Prostate gland (tissue), 2 donors: ENCODE measurements around the gene SPTB. TPM values are rescaled to one million over a fixed set of nuclear protein-coding genes. Genes with fewer than 3 reads are reported as not detected.
"Not testable (repeated sequence)": the region's sequence is repeated elsewhere in the genome, so short reads cannot be mapped to it uniquely, and the experiment has no call there.

Source experiments
- DNase-seq: peaks from one replicate; pipeline ENCODE4 v3.0.0-alpha.2; 2019; ENCODE audit warnings: low spot score
- H3K27ac ChIP-seq, 2 donors: fragments of 200-600 bp; sonication (generic); 2 replicates each; pipeline ENCODE4 v1.5.1; 2017 to 2019
- H3K27me3 ChIP-seq: fragments of 200-600 bp; sonication (generic); replicated peaks from 2 replicates; pipeline ENCODE4 v1.5.1; 2019; ENCODE audit not compliant: insufficient read depth
- H3K36me3 ChIP-seq, 2 donors: fragments of 200-600 bp; sonication (generic); 1 replicate in 1 of 2; 2 replicates in 1 of 2; pipeline versions ENCODE4 v1.5.1 to v1.8.1; 2017 to 2019
- H3K4me1 ChIP-seq: fragments of 200-600 bp; sonication (generic); replicated peaks from 2 replicates; pipeline ENCODE4 v1.5.1; 2019
- H3K4me3 ChIP-seq, 2 donors: fragments of 200-600 bp; sonication (generic); 2 replicates each; pipeline ENCODE4 v1.5.1; 2017 to 2019
- H3K9me3 ChIP-seq: fragments of 200-600 bp; sonication (generic); 2 replicates; pipeline ENCODE4 v1.5.1; 2017
- CTCF ChIP-seq, 4 experiments: fragments of 200-600 bp in 2 of 4; fragments of 450-650 bp in 2 of 4; sonication (generic) in 2 of 4; IDR thresholded peaks; 1 replicate in 3 of 4; 2 replicates in 1 of 4; pipeline ENCODE4 v1.5.1; 2016 to 2019; ENCODE audit warnings: antibody characterized with exemption in 4 of 4, mild to moderate bottlenecking in 2 of 4, moderate library complexity in 2 of 4
- POLR2A ChIP-seq: fragments of 450-650 bp; IDR thresholded peaks from one replicate; pipeline ENCODE4 v1.6.1; 2016; ENCODE audit warnings: antibody characterized with exemption, mild to moderate bottlenecking
- POLR2AphosphoS5 ChIP-seq: sonication (generic); formaldehyde crosslinking; IDR thresholded peaks from one replicate; pipeline ENCODE4 v1.6.1; 2017; ENCODE audit warnings: antibody characterized with exemption
- WGBS: methylation state at CpG from one replicate; pipeline ENCODE4 v1.1.5; 2018; 5-methylcytosine and 5-hydroxymethylcytosine counted together
- intact Hi-C: fragments of 100-400 bp; cut with DNase I; formaldehyde crosslinking; loops from one replicate; pipeline ENCODE4 v1.14.2; 2022
- total RNA-seq, 2 donors: library from RNA; depleted of rRNA; stranded (reverse); fragments of >200 nt; gene quantifications; one replicate each; pipeline ENCODE4 v1.1.0, GENCODE V29; 2016

SPTB gene
- total RNA-seq, 2 donors from 2014 or later: 2.7 to 3.7 TPM

- no peak overlapping the region for H3K27ac ChIP-seq
- peaks cover 6% of the 10 kb centered on the region for H3K4me1 ChIP-seq
- 88% methylated on average over 4 of the region's 4 CpGs for WGBS
- no peak overlapping the region for H3K4me3 ChIP-seq
- H3K36me3 ChIP-seq: no peaks in the 10 kb centered on the region
- DNase-seq: no peak
- intact Hi-C loops: no loop called here
- TF ChIP-seq POLR2A (no peak), CTCF (IDR thresholded peaks at IDR 0.05) (no peak), POLR2AphosphoS5 (no peak)
- H3K27me3 ChIP-seq: no peaks in the 10 kb centered on the region
- H3K9me3 ChIP-seq: no peaks in the 10 kb centered on the region
Observed at GRCh38 chr14:64918216-64918615, 38.5 kb upstream of the SPTB start.

- H3K9me3 ChIP-seq: no peaks in the 10 kb centered on the region
- intact Hi-C loops: no loop called here
- TF ChIP-seq POLR2A (no peak), POLR2AphosphoS5 (no peak), CTCF (IDR thresholded peaks at IDR 0.05) (no peak)
- H3K27me3 ChIP-seq: no peaks in the 10 kb centered on the region
- H3K4me1 ChIP-seq: peaks cover 6% of the 10 kb centered on the region
- DNase-seq: no peak
- no peak overlapping the region for H3K27ac ChIP-seq
- H3K4me3 ChIP-seq: no peak overlapping the region
- 90% methylated on average over 2 of the region's 2 CpGs for WGBS
- H3K36me3 ChIP-seq: no peaks in the 10 kb centered on the region
Observed at GRCh38 chr14:64915797-64916196, 36.1 kb upstream of the SPTB start.

GRCh38 chr14:64915029-64915424 lies 35.3 kb upstream of the SPTB start:
- peak overlapping the region; percentile 87 to 88 for H3K27ac ChIP-seq

GRCh38 chr14:64914237-64915028 lies 34.7 kb upstream of the SPTB start, which contains the start of gene CHURC1:
Gene CHURC1 (plus strand): TSS chr14:64914455. CDS start chr14:64914496, 41 bp downstream.
- DNase-seq: peak; percentile 99
- H3K4me1 ChIP-seq: peaks cover 6% of the 10 kb centered on the region
- WGBS: under 1% methylated on average over 43 of the region's 49 CpGs
- peak within 1 kb of the TSS; percentile 87 to 88 for H3K27ac ChIP-seq
- H3K27me3 ChIP-seq: no peaks in the 10 kb centered on the region
- no peaks in the 10 kb centered on the region for H3K9me3 ChIP-seq
- no peaks in the 10 kb centered on the region for H3K36me3 ChIP-seq
- intact Hi-C loops: no loop called here
- TF ChIP-seq CTCF (IDR thresholded peaks at IDR 0.05) (no peak), POLR2A (peak; percentile 73), POLR2AphosphoS5 (peak; percentile 99)
- H3K4me3 ChIP-seq: peak within 1 kb of the TSS; percentile 94 to 95

More at GRCh38 chr14:64915029-64915424, 35.3 kb upstream of the SPTB start:
- peaks cover 6% of the 10 kb centered on the region for H3K4me1 ChIP-seq
- intact Hi-C loops: no loop called here
- H3K27me3 ChIP-seq: no peaks in the 10 kb centered on the region
- peak overlapping the region; percentile 94 to 95 for H3K4me3 ChIP-seq
- no peaks in the 10 kb centered on the region for H3K36me3 ChIP-seq
- TF ChIP-seq POLR2A: no peak
- TF ChIP-seq CTCF (IDR thresholded peaks at IDR 0.05): no peak
- no peak for TF ChIP-seq POLR2AphosphoS5
- WGBS: 23% methylated on average over 4 of the region's 4 CpGs
- H3K9me3 ChIP-seq: no peaks in the 10 kb centered on the region
- DNase-seq: no peak

GRCh38 chr14:64913477-64913876 lies 33.8 kb upstream of the SPTB start:
- H3K4me1 ChIP-seq, H3K27me3 ChIP-seq, DNase-seq, H3K9me3 ChIP-seq, H3K36me3 ChIP-seq, H3K4me3 ChIP-seq, intact Hi-C loops: not testable (repeated sequence)
- WGBS: 67% methylated on average over 5 of the region's 5 CpGs
- H3K27ac ChIP-seq: peak overlapping the region in 1 of 2 donors; percentile 88
